IMR-90 (cell line): ENCODE measurements around the gene SLC36A1.

Experiments used
- POLR2A ChIP-seq: IDR thresholded peaks from 2 replicates; pipeline ENCODE4 v1.6.1; 2012; ENCODE audit warnings: mild to moderate bottlenecking, low read depth, low read length
- RFX5 ChIP-seq: IDR thresholded peaks from 2 replicates; pipeline ENCODE4 v1.8.0; 2012; ENCODE audit warnings: low read depth, mild to moderate bottlenecking, low read length, moderate library complexity
- TF ChIP-seq, protein P1 (sequence below): conservative IDR thresholded peaks from 2 replicates; pipeline ENCODE4 v1.5.1; 2012; ENCODE audit warnings: mild to moderate bottlenecking, low read depth, low read length, improper control_type of control experiment
- TF ChIP-seq, protein P2 (sequence below): fragments of 150-350 bp; IDR thresholded peaks from 2 replicates; pipeline ENCODE4 v1.6.1; 2017; ENCODE audit warnings: mild to moderate bottlenecking, antibody characterized with exemption, low read length, low read depth

GRCh38 chr5:151456321-151456940 lies 9.0 kb downstream of the SLC36A1 start:
- TF ChIP-seq, protein P1, sequence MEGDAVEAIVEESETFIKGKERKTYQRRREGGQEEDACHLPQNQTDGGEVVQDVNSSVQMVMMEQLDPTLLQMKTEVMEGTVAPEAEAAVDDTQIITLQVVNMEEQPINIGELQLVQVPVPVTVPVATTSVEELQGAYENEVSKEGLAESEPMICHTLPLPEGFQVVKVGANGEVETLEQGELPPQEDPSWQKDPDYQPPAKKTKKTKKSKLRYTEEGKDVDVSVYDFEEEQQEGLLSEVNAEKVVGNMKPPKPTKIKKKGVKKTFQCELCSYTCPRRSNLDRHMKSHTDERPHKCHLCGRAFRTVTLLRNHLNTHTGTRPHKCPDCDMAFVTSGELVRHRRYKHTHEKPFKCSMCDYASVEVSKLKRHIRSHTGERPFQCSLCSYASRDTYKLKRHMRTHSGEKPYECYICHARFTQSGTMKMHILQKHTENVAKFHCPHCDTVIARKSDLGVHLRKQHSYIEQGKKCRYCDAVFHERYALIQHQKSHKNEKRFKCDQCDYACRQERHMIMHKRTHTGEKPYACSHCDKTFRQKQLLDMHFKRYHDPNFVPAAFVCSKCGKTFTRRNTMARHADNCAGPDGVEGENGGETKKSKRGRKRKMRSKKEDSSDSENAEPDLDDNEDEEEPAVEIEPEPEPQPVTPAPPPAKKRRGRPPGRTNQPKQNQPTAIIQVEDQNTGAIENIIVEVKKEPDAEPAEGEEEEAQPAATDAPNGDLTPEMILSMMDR = no peak
- TF ChIP-seq POLR2A (no peak), RFX5 (no peak)
- TF ChIP-seq, protein P2, sequence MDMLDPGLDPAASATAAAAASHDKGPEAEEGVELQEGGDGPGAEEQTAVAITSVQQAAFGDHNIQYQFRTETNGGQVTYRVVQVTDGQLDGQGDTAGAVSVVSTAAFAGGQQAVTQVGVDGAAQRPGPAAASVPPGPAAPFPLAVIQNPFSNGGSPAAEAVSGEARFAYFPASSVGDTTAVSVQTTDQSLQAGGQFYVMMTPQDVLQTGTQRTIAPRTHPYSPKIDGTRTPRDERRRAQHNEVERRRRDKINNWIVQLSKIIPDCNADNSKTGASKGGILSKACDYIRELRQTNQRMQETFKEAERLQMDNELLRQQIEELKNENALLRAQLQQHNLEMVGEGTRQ = no peak
